Esophagus muscularis mucosa (tissue), 3 donors: Measurements from ENCODE around the gene XRCC3.

Experiments
- POLR2A ChIP-seq: fragments of 450-650 bp; IDR thresholded peaks from one replicate; pipeline ENCODE4 v1.6.1; 2017; ENCODE audit warnings: antibody characterized with exemption, moderate library complexity, mild to moderate bottlenecking, low read depth
- TF ChIP-seq, protein P1 (sequence below), 3 experiments: fragments of 200-600 bp in 2 of 3; fragments of 450-650 bp in 1 of 3; sonication (generic) in 2 of 3; IDR thresholded peaks; one replicate each; pipeline ENCODE4 v1.5.1; 2017 to 2019; ENCODE audit warnings: antibody characterized with exemption in 3 of 3, mild to moderate bottlenecking in 2 of 3, moderate library complexity in 1 of 3

DNA sequence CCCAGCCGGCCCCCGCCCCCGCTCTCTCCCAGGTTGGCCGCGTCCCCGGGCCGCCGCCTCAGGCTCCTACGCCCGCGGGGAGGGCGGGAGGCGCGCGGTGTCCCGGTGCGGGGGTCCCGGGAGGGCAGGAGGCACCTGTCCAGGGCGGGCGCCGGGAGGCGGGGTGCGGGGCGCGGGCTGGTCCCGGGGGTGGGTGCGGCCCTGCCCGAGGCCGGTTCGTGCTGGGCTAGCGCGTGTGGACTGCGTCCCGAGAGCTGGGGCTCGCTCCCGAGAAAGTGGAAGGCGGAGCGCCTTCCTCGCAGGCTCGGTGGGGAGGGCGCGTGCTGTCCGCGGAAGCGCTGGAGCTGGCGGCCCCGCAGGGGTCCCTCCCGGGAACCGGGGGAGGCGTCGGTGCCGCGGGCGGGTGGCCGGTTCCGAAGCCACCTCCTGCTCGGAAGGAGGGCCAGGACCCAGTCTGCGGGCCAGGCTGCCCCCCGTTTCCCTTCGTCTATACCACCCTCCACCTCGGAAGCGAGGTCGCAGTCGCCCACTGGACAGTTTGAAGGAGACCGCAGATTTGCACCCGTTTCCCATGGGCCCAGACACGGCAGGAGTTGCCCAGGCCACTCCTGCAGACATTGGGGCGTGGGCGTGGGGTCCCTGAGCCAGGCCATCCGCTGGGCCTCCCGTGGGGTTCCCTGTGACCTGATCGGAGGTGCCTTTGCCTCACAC is 995 bp upstream of the XRCC3 start:
- TF ChIP-seq POLR2A = no peak
- TF ChIP-seq, protein P1, sequence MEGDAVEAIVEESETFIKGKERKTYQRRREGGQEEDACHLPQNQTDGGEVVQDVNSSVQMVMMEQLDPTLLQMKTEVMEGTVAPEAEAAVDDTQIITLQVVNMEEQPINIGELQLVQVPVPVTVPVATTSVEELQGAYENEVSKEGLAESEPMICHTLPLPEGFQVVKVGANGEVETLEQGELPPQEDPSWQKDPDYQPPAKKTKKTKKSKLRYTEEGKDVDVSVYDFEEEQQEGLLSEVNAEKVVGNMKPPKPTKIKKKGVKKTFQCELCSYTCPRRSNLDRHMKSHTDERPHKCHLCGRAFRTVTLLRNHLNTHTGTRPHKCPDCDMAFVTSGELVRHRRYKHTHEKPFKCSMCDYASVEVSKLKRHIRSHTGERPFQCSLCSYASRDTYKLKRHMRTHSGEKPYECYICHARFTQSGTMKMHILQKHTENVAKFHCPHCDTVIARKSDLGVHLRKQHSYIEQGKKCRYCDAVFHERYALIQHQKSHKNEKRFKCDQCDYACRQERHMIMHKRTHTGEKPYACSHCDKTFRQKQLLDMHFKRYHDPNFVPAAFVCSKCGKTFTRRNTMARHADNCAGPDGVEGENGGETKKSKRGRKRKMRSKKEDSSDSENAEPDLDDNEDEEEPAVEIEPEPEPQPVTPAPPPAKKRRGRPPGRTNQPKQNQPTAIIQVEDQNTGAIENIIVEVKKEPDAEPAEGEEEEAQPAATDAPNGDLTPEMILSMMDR (IDR thresholded peaks at IDR 0.05) = no peak
